ENCODE measurements around the gene TTC3. TPM values are rescaled to one million over a fixed set of nuclear protein-coding genes. Genes with fewer than 3 reads are reported as not detected.
"Not testable (repeated sequence)": the region's sequence is repeated elsewhere in the genome, so short reads cannot be mapped to it uniquely, and the experiment has no call there.

The TTC3 gene
- total RNA-seq, 2 donors from 2014 or later: 169 to 201 TPM

DNA sequence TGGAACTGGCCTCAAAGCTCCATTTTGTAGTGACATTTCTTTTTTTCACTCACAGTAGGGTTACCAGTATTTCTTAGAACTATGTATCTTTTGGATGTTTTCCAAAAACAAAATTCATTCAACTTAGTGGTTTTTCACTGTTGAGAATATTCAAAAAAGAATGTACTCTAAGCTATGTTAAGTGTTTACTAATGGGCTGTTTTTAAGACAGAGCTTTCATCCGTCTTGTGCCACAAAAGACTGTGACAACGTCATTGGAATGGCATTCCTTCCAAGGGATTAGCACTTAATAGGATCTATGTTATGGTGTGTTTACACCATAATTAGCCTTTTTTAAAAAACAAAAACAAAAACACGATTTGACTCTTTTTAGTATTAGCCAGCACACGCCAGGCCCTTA, 66.8 kb downstream of the TTC3 start:
- TF ChIP-seq, protein P1, sequence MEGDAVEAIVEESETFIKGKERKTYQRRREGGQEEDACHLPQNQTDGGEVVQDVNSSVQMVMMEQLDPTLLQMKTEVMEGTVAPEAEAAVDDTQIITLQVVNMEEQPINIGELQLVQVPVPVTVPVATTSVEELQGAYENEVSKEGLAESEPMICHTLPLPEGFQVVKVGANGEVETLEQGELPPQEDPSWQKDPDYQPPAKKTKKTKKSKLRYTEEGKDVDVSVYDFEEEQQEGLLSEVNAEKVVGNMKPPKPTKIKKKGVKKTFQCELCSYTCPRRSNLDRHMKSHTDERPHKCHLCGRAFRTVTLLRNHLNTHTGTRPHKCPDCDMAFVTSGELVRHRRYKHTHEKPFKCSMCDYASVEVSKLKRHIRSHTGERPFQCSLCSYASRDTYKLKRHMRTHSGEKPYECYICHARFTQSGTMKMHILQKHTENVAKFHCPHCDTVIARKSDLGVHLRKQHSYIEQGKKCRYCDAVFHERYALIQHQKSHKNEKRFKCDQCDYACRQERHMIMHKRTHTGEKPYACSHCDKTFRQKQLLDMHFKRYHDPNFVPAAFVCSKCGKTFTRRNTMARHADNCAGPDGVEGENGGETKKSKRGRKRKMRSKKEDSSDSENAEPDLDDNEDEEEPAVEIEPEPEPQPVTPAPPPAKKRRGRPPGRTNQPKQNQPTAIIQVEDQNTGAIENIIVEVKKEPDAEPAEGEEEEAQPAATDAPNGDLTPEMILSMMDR (IDR thresholded peaks at IDR 0.05): no peak
- TF ChIP-seq POLR2A (IDR thresholded peaks at IDR 0.05) (no peak), POLR2AphosphoS5 (IDR thresholded peaks at IDR 0.05) (no peak)
- Histone ChIP-seq H3K9me3 (no peaks in the 10 kb centered on the region), H3K36me3 (peaks cover 0 to 11% of the 10 kb centered on the region in 2 donors), H3K4me1 (replicated peaks) (no peaks in the 10 kb centered on the region), H3K27me3 (replicated peaks; ENCODE audit: insufficient read depth) (no peaks in the 10 kb centered on the region), H3K4me3 (no peak overlapping the region), H3K27ac (no peak overlapping the region)
- DNase-seq (ENCODE audit: low spot score): no peak
- 69% methylated on average over 4 of the region's 4 CpGs for WGBS
- intact Hi-C loops (cut with DNase I): no loop called here

- H3K27ac ChIP-seq; H3K27me3 ChIP-seq (replicated peaks; ENCODE audit: insufficient read depth); intact Hi-C loops (cut with DNase I); H3K9me3 ChIP-seq; H3K36me3 ChIP-seq; H3K4me1 ChIP-seq (replicated peaks); DNase-seq (ENCODE audit: low spot score); H3K4me3 ChIP-seq: not testable (repeated sequence)
- 93% methylated on average over 5 of the region's 5 CpGs for WGBS
Observed at GRCh38 chr21:37143392-37143791, 70.3 kb downstream of the TTC3 start.

DNA sequence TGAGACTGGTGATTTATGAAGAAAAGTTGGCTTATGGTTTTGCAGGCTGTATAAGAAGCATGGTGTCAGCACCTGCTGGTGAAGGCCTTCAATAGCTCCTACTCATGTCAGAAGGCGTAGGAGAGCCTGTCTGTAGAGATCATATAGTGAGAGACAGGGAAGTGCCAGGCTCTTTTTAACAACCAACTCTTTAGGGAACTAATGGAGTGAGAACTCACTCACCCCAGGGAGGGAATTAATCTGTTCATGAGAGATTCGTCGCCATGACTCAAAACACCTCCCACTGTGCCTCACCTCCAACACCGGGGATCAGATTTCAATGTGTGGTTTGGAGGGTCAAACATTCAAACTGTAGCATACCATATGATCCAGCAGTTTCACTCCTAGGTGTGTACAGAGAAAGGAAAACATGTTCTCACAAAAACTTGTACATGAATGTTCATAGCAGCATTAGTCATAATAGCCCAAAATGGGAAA, 72.6 kb downstream of the TTC3 start:
- H3K27me3 ChIP-seq (replicated peaks; ENCODE audit: insufficient read depth): no peaks in the 10 kb centered on the region
- no peak overlapping the region for H3K4me3 ChIP-seq
- no peak for DNase-seq (ENCODE audit: low spot score)
- TF ChIP-seq, protein P1 (IDR thresholded peaks at IDR 0.05): no peak
- no peak overlapping the region for H3K27ac ChIP-seq
- WGBS: 72% methylated on average over 4 of the region's 4 CpGs
- H3K4me1 ChIP-seq (replicated peaks): no peaks in the 10 kb centered on the region
- intact Hi-C loops (cut with DNase I): no loop called here
- no peaks in the 10 kb centered on the region for H3K36me3 ChIP-seq
- H3K9me3 ChIP-seq: no peaks in the 10 kb centered on the region

DNA sequence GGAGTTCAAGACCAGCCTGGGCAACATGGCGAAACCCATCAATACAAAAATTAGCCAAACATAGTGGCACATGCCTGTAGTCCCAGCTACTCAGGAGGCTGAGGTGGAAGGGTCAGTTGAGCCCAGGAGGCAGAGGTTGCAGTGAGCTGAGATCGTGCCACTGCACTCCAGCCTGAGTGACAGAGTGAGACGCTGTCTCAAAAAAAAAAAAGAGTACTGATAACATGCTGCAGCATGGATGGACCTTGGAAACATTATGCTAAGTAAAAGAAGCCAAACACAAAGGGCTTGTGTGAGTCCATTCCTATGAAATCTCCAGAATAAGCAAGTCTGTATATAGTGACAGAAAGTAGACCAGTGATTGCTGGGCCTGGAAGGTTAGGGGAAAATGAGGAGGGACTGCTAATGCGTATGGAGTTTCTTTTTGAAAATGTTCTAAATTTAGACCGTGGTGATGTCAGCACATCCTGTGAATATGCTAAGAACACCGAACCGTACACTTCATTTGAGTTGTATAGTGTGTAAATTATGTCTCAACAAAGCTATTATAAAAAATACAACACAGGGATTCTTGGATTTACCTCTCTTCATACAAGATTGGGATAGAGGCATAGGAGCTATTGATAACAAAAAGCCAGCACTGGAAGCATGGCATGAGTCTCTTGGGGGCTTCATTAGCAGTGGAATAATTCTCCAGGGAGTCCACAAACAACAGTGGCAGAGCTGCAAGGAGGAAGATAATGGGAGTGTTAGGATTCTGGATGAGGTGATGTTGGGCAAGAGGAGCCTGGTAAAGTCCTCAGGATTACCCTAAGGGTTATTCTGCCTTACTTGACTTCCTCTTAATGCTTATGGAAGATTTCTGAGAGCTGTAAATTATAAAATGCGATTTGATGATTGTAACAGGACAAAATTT, 73.5 kb downstream of the TTC3 start:
- no peak overlapping the region for H3K4me3 ChIP-seq
- no peaks in the 10 kb centered on the region for H3K36me3 ChIP-seq
- H3K27ac ChIP-seq: no peak overlapping the region
- 74% methylated on average over 8 of the region's 8 CpGs for WGBS
- TF ChIP-seq POLR2A (IDR thresholded peaks at IDR 0.05): no peak
- TF ChIP-seq POLR2AphosphoS5 (IDR thresholded peaks at IDR 0.05): no peak
- TF ChIP-seq, protein P1 (IDR thresholded peaks at IDR 0.05): no peak
- H3K4me1 ChIP-seq (replicated peaks): no peaks in the 10 kb centered on the region
- intact Hi-C loops (cut with DNase I): no loop called here
- no peak for DNase-seq (ENCODE audit: low spot score)
- no peaks in the 10 kb centered on the region for H3K9me3 ChIP-seq
- H3K27me3 ChIP-seq (replicated peaks; ENCODE audit: insufficient read depth): no peaks in the 10 kb centered on the region

DNA sequence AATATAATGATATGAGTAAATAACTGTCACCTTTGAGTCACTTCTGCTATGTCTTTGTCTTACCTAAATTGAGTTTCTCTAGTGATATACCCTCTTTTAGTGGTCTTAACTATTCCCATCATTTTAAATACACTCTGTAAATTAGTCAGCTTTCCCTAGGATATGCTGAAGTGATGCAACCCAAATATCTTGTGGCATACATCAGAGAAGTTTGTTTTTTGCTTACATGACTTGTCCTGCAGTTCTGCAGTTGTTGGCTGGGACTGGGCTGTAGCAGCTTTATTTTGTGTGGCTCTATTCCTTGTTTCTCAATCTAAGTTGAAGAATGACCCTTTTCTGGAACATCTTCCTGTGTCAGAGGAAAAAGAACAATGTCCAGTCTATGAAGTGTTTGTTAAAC, 76.4 kb downstream of the TTC3 start:
- DNase-seq (ENCODE audit: low spot score): no peak
- TF ChIP-seq POLR2AphosphoS5 (IDR thresholded peaks at IDR 0.05) (no peak), POLR2A (IDR thresholded peaks at IDR 0.05) (no peak)
- TF ChIP-seq, protein P1 (IDR thresholded peaks at IDR 0.05): no peak
- H3K27ac ChIP-seq: no peak overlapping the region
- H3K36me3 ChIP-seq: no peaks in the 10 kb centered on the region
- H3K27me3 ChIP-seq (replicated peaks; ENCODE audit: insufficient read depth): no peaks in the 10 kb centered on the region
- intact Hi-C loops (cut with DNase I): no loop called here
- no peak overlapping the region for H3K4me3 ChIP-seq
- no peaks in the 10 kb centered on the region for H3K4me1 ChIP-seq (replicated peaks)
- H3K9me3 ChIP-seq: no peaks in the 10 kb centered on the region

All from prostate gland (tissue), 2 donors.